Measurements from ENCODE around the gene LMBRD1.
A peak's percentile ranks its signal among the peaks of the same experiment; 100 is the strongest.

LMBRD1 gene

DNA sequence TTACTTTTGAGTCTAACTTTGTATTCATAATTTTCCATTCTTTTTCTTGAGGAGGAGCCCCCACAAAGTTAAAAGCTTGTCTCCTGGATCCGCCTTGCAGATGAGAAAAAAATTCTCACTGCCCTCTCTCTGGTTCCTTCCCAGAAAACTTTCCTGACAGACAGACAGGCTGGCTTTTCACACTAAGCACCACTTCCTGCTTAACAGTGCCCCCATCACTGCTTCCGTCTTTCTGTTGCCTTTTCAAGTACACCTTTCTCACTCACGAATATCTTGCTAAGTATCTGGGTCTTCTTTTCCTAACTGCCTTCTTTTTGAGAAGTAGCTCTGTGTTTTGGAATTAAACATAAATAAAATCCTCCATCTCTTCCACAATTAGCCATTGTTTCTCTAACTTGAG lies 19.8 kb upstream of the LMBRD1 start:
- Histone ChIP-seq H2AFZ (no peak overlapping the region), H3K4me1 (no peaks in the 10 kb centered on the region), H3K27ac (no peak overlapping the region), H3K4me3 (ENCODE audit: low read depth, low read length) (no peak overlapping the region), H3K36me3 (ENCODE audit: control insufficient read depth, insufficient read depth, low read length) (no peaks in the 10 kb centered on the region), H3K27me3 (ENCODE audit: control insufficient read depth, insufficient read depth, low read length) (no peaks in the 10 kb centered on the region), H3K79me2 (no peaks in the 10 kb centered on the region), H3K9ac (no peak overlapping the region), H3K4me2 (ENCODE audit: low read length) (no peak overlapping the region), H3K9me3 (ENCODE audit: control insufficient read depth, low read length) (no peaks in the 10 kb centered on the region)
- TF ChIP-seq, protein P1, sequence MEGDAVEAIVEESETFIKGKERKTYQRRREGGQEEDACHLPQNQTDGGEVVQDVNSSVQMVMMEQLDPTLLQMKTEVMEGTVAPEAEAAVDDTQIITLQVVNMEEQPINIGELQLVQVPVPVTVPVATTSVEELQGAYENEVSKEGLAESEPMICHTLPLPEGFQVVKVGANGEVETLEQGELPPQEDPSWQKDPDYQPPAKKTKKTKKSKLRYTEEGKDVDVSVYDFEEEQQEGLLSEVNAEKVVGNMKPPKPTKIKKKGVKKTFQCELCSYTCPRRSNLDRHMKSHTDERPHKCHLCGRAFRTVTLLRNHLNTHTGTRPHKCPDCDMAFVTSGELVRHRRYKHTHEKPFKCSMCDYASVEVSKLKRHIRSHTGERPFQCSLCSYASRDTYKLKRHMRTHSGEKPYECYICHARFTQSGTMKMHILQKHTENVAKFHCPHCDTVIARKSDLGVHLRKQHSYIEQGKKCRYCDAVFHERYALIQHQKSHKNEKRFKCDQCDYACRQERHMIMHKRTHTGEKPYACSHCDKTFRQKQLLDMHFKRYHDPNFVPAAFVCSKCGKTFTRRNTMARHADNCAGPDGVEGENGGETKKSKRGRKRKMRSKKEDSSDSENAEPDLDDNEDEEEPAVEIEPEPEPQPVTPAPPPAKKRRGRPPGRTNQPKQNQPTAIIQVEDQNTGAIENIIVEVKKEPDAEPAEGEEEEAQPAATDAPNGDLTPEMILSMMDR (IDR thresholded peaks at IDR 0.05) = no peak

DNA sequence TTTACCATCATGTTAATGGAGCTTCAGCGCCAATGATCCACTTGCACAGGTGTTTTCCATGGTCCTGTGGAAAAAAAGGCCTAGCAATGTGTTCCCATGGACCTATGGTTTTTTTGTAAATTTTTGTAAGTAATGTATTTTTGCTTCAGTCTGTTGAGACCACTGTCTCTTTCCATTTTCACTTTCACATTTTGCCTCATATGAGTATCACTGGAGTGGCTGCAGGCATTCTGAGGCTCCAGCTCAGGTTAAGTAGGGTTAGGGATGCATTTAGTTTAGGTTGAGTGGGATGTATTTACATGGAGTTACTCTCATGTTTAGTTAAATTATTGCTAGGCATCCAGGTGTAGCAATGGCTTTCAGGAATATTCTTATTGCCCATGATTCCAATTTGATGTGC lies 19.2 kb upstream of the LMBRD1 start:
- Histone ChIP-seq H3K27ac (no peak overlapping the region), H3K9ac (no peak overlapping the region), H3K4me2 (ENCODE audit: low read length) (no peak overlapping the region), H2AFZ (no peak overlapping the region), H3K4me3 (ENCODE audit: low read depth, low read length) (no peak overlapping the region), H3K79me2 (no peaks in the 10 kb centered on the region), H3K27me3 (ENCODE audit: control insufficient read depth, insufficient read depth, low read length) (no peaks in the 10 kb centered on the region), H3K9me3 (ENCODE audit: control insufficient read depth, low read length) (no peaks in the 10 kb centered on the region), H3K4me1 (no peaks in the 10 kb centered on the region), H3K36me3 (ENCODE audit: control insufficient read depth, insufficient read depth, low read length) (no peaks in the 10 kb centered on the region)
- TF ChIP-seq, protein P1 (IDR thresholded peaks at IDR 0.05) = no peak

DNA sequence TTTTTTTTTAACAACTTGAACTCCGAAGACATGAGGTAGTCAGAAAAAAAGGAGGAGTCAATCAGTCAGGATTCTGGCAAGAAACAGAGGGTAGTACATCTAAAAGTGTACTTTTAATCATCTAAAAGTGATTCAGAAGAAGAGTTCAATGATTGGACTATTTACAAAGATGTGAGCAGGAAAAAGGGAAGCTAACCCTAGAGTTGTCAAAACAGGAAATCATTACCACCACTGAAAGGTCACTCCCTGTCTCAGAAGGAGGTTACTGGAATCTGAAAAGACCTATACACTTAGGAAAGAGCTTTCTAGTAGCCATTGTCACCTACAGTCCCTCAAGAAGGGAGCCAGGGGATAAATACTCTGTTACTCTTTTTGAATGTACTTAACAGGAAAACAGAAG lies 16.7 kb upstream of the LMBRD1 start:
- Histone ChIP-seq H3K36me3 (ENCODE audit: control insufficient read depth, insufficient read depth, low read length) (no peaks in the 10 kb centered on the region), H3K27ac (no peak overlapping the region), H3K4me2 (ENCODE audit: low read length) (no peak overlapping the region), H3K4me1 (no peaks in the 10 kb centered on the region), H3K79me2 (no peaks in the 10 kb centered on the region), H2AFZ (peak overlapping the region; percentile 51), H3K9me3 (ENCODE audit: control insufficient read depth, low read length) (no peaks in the 10 kb centered on the region), H3K9ac (no peak overlapping the region), H3K27me3 (ENCODE audit: control insufficient read depth, insufficient read depth, low read length) (no peaks in the 10 kb centered on the region), H3K4me3 (ENCODE audit: low read depth, low read length) (no peak overlapping the region)
- TF ChIP-seq, protein P1 (IDR thresholded peaks at IDR 0.05) = no peak

DNA sequence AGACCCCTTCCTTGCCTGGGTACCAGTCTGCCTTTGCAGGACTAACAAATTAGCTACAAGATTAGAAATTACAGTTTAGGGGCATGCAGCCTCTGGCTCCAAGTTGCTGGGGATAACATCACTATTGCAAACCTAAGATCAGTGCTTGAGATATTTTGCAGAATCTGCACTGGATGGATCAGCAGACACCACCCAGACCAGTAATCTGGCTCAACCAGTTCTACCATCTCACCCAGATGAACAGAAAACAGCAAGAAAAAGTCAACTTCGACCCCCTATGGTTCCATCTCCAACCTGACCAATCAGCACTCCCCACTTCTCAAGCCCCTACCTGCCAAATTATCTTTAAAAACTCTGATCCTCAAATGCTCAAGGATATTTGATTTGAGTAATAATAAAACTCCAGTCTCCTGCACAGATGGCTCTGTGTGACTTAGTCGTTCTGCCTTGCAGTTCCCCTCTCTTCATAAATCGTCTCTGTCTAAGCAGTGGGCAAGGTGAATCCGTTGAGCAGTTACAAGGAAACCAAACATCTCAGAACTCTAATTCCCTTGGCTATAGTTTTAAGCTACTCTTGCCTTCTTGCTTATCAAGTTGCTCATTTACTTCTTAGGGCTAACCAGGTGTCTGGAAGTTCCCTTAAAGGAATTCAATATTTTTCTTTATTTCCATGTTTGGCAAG lies 16.1 kb upstream of the LMBRD1 start:
- no peaks in the 10 kb centered on the region for H3K79me2 ChIP-seq
- no peak overlapping the region for H3K4me3 ChIP-seq (ENCODE audit: low read depth, low read length)
- no peak overlapping the region for H3K4me2 ChIP-seq (ENCODE audit: low read length)
- no peaks in the 10 kb centered on the region for H3K9me3 ChIP-seq (ENCODE audit: control insufficient read depth, low read length)
- no peaks in the 10 kb centered on the region for H3K27me3 ChIP-seq (ENCODE audit: control insufficient read depth, insufficient read depth, low read length)
- TF ChIP-seq, protein P1 (IDR thresholded peaks at IDR 0.05) = no peak
- H2AFZ ChIP-seq = peak overlapping the region; percentile 51
- no peak overlapping the region for H3K9ac ChIP-seq
- H3K36me3 ChIP-seq (ENCODE audit: control insufficient read depth, insufficient read depth, low read length) = no peaks in the 10 kb centered on the region
- H3K27ac ChIP-seq = no peak overlapping the region
- no peaks in the 10 kb centered on the region for H3K4me1 ChIP-seq

DNA sequence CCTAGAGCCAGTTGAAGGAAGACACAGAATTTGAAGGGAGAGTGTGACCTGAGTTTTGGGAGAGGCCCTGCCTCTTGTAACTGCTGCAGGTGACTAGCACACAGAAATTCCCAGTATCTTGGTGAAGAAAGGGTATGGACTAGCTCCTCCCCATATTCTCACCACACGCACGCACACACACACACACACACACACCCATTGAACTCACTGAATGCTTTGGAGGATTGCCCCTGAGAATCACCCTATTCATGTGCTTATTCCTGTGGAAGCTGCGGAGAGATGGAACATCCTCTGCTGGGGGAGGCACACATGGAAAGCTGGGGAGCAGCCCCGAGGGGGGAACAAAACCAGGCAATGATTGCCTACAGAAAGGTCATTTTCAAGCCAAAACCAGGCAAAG lies 6.2 kb upstream of the LMBRD1 start:
- Histone ChIP-seq H3K36me3 (ENCODE audit: control insufficient read depth, insufficient read depth, low read length) (no peaks in the 10 kb centered on the region), H3K79me2 (no peaks in the 10 kb centered on the region), H3K27ac (no peak overlapping the region), H3K9ac (no peak overlapping the region), H2AFZ (no peak overlapping the region), H3K4me2 (ENCODE audit: low read length) (no peak overlapping the region), H3K27me3 (ENCODE audit: control insufficient read depth, insufficient read depth, low read length) (no peaks in the 10 kb centered on the region), H3K4me1 (no peaks in the 10 kb centered on the region), H3K9me3 (ENCODE audit: control insufficient read depth, low read length) (no peaks in the 10 kb centered on the region), H3K4me3 (ENCODE audit: low read depth, low read length) (no peak overlapping the region)
- TF ChIP-seq, protein P1 (IDR thresholded peaks at IDR 0.05) = no peak

All from parathyroid adenoma (tissue), 2 donors.